Thyroid gland (tissue), 4 donors: ENCODE data around the gene KLHDC10. TPM values are rescaled to one million over a fixed set of nuclear protein-coding genes. Genes with fewer than 3 reads are reported as not detected.
A peak's percentile ranks its signal among the peaks of the same experiment; 100 is the strongest.
"Not testable (repeated sequence)": the region's sequence is repeated elsewhere in the genome, so short reads cannot be mapped to it uniquely, and the experiment has no call there.

Experiments
- DNase-seq, 2 donors: peaks; one replicate each; pipeline ENCODE4 v3.0.0-alpha.2; 2019
- H3K27ac ChIP-seq, 3 donors: fragments of 200-600 bp; sonication (generic); 1 replicate in 2 of 3; 2 replicates in 1 of 3; pipeline ENCODE4 v1.5.1; 2016 to 2019; ENCODE audit warnings: mild to moderate bottlenecking in 1 of 3, moderate library complexity in 1 of 3
- H3K27me3 ChIP-seq: fragments of 200-600 bp; sonication (generic); one replicate; pipeline ENCODE4 v1.5.1; 2019
- H3K36me3 ChIP-seq, 2 donors: fragments of 200-600 bp; sonication (generic); one replicate each; pipeline ENCODE4 v1.5.1; 2016 to 2019
- H3K4me1 ChIP-seq, 2 donors: fragments of 200-600 bp; sonication (generic); one replicate each; pipeline ENCODE4 v1.5.1; 2017 to 2019
- H3K4me3 ChIP-seq, 3 donors: fragments of 200-600 bp; sonication (generic); replicated peaks in 1 of 3; 1 replicate in 2 of 3; 2 replicates in 1 of 3; pipeline ENCODE4 v1.5.1; 2016; ENCODE audit warnings: mild to moderate bottlenecking in 1 of 3
- H3K9me3 ChIP-seq: fragments of 200-600 bp; sonication (generic); one replicate; pipeline ENCODE4 v1.5.1; 2017
- POLR2A ChIP-seq, 2 donors: fragments of 450-650 bp; IDR thresholded peaks; one replicate each; pipeline ENCODE4 v1.6.1; 2017; ENCODE audit warnings: antibody characterized with exemption in 2 of 2, mild to moderate bottlenecking in 2 of 2, moderate library complexity in 1 of 2
- WGBS, 2 donors: methylation state at CpG; one replicate each; pipeline ENCODE4 v1.1.5; 2017; 5-methylcytosine and 5-hydroxymethylcytosine counted together
- intact Hi-C: fragments of 100-400 bp; cut with DNase I; formaldehyde crosslinking; loops from one replicate; pipeline ENCODE4 v1.15.1; 2023
- total RNA-seq, 4 donors: library from RNA; depleted of rRNA; stranded (reverse); fragments of >200 nt; gene quantifications; one replicate each; pipeline ENCODE4 v1.2.3, GENCODE V29; 2016
- TF ChIP-seq, protein P1 (sequence below), 6 experiments: fragments of 200-600 bp in 3 of 6; fragments of 450-650 bp in 3 of 6; sonication (generic) in 3 of 6; IDR thresholded peaks; one replicate each; pipeline ENCODE4 v1.5.1; 2016 to 2019; ENCODE audit warnings: antibody characterized with exemption in 6 of 6, mild to moderate bottlenecking in 2 of 6, inconsistent platforms in 1 of 6, moderate library complexity in 1 of 6

The KLHDC10 gene
- total RNA-seq, 4 donors from 2014 or later = 27.4 to 41.6 (median 30.8) TPM

DNA sequence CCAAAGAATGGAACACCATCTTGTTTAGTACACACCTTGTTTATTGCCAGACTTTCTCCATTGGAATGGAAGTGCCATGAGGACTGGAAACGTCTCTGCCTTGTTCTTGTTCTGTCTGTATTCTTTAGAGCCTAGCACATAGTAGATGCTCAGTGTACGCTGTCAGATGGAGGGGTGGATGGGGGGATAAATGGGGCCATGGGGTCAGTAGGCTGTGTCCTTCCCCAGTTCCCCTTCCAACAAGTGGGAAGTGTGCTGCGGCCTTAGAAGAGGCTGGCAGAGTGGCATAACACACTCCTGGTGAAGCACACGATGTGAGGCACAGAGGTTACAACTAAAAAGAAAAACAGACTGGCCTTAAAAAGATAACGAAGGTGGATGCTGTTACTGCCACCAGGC is 73.0 kb downstream of the KLHDC10 start:
- intact Hi-C loops = no loop called here

DNA sequence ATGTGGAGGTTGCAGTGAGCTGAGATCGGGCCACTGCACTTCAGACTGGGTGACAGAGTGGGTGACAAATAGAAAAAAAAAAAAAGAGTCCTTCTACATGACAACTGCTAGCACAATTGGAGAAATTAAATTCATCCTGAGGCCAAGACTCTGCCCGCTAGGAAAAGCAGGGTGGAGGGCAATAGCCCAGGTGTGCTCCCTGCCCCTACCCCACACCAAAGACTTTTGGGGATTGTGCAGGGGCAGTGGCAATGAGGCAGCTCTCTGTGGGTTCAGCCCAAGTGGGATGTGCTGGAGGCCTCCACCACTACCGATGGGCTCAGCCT is 73.6 kb downstream of the KLHDC10 start:
- peak overlapping the region; percentile 96 to 99 (median 96) for H3K27ac ChIP-seq
- WGBS, 2 donors = 77 to 86% methylated on average over 3 of the region's 3 CpGs

More for the DNA sequence above, 73.0 kb downstream of the KLHDC10 start:
- Histone ChIP-seq H3K27me3 (no peaks in the 10 kb centered on the region), H3K4me1 (peaks cover 71 to 76% of the 10 kb centered on the region in 2 donors), H3K27ac (peak overlapping the region; percentile 96 to 99 (median 96)), H3K9me3 (no peaks in the 10 kb centered on the region), H3K36me3 (no peaks in the 10 kb centered on the region), H3K4me3 (no peak overlapping the region)
- 85 to 86% methylated on average over 5 of the region's 5 CpGs for WGBS, 2 donors
- TF ChIP-seq, protein P1, sequence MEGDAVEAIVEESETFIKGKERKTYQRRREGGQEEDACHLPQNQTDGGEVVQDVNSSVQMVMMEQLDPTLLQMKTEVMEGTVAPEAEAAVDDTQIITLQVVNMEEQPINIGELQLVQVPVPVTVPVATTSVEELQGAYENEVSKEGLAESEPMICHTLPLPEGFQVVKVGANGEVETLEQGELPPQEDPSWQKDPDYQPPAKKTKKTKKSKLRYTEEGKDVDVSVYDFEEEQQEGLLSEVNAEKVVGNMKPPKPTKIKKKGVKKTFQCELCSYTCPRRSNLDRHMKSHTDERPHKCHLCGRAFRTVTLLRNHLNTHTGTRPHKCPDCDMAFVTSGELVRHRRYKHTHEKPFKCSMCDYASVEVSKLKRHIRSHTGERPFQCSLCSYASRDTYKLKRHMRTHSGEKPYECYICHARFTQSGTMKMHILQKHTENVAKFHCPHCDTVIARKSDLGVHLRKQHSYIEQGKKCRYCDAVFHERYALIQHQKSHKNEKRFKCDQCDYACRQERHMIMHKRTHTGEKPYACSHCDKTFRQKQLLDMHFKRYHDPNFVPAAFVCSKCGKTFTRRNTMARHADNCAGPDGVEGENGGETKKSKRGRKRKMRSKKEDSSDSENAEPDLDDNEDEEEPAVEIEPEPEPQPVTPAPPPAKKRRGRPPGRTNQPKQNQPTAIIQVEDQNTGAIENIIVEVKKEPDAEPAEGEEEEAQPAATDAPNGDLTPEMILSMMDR (IDR thresholded peaks at IDR 0.05) = no peak
- no peak for TF ChIP-seq POLR2A (IDR thresholded peaks at IDR 0.05)
- no peak for DNase-seq

DNA sequence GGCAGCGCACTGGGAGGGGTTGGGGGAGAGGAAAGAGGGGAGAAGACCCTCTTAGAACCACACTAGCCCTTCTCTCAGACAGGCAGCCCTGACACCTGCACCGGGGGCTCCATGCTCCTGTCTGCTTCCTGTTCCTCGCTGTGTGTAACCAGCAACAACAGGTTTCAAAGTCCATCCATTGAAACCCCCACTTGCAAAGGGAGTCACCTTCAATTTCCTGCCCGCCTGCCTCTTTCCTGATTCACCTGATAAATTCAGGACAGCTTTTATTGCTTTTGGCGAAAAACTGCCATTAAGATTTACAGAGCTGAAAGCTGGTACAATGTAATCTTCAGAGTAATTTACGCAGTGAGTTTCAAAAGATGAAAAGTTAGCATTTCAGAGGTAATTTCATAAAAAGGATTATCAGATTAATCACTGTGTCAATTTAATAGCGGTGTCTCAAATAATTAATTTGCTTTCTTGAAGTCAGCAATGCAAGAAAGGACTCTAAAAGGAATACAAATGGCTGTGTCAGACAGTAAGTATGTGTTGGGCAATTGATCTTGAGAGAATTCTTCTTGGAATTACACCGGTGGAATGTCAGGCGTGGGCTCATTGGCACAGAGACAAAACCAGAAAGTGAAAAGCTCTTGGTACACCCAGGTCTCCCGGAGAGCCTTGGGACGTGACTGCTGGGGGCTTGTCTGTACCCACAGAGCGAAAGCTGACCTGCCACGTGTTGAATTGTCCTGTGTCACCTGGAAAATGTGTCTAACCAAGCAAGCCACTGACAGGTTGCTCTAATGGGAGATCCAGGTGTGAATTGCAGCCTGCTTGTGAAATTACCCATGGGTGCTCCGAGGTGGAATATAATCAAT is 74.2 kb downstream of the KLHDC10 start:
- peak; percentile 89 to 91 for DNase-seq
- Histone ChIP-seq H3K4me1 (peaks cover 72 to 76% of the 10 kb centered on the region in 2 donors), H3K9me3 (no peaks in the 10 kb centered on the region), H3K27ac (peak overlapping the region; percentile 96 to 99 (median 96)), H3K27me3 (no peaks in the 10 kb centered on the region), H3K4me3 (no peak overlapping the region), H3K36me3 (no peaks in the 10 kb centered on the region)
- no peak for TF ChIP-seq POLR2A (IDR thresholded peaks at IDR 0.05)
- TF ChIP-seq, protein P1 (IDR thresholded peaks at IDR 0.05) = no peak
- intact Hi-C loops = no loop called here
- 53 to 56% methylated on average over 14 of the region's 14 CpGs for WGBS, 2 donors

More for the DNA sequence above, 73.6 kb downstream of the KLHDC10 start:
- Histone ChIP-seq H3K27me3 (no peaks in the 10 kb centered on the region), H3K4me1 (peaks cover 72 to 76% of the 10 kb centered on the region in 2 donors), H3K9me3 (no peaks in the 10 kb centered on the region), H3K36me3 (no peaks in the 10 kb centered on the region), H3K4me3 (no peak overlapping the region)
- no peak for TF ChIP-seq POLR2A (IDR thresholded peaks at IDR 0.05)
- TF ChIP-seq, protein P1 (IDR thresholded peaks at IDR 0.05) = no peak
- DNase-seq = no peak
- intact Hi-C loops = no loop called here

DNA sequence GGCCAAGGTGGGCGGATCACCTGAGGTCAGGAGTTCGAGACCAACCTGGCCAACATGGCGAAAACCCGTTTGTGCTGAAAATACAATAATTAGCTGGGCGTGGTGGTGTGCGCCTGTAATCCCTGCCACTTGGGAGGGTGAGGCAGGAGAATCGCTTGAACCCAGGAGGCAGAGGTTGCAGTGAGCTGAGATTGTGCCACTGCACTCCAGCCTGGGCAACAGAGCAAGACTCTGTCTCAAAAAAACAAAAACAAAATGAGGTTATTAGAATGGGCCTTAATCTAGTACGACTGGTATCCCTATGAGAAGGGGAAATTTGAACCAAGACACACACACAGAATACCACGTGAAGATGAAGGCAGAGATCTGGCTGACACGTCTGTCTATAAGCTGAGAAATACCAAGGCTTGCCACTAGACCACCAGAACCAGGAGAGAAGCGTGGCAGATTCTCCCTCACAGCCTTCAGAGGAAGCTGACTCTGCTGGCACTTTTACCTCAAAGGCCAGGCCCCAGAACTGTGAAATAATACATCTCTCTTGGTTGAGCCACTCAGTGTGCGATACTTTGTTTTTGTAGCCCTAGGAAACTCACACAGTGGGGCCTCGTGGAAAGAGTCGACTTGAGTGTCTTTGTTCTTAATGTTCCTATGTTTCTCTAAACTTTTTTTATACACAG is 75.2 kb downstream of the KLHDC10 start:
- Histone ChIP-seq H3K27me3 (no peaks in the 10 kb centered on the region), H3K9me3 (no peaks in the 10 kb centered on the region), H3K4me3 (no peak overlapping the region), H3K27ac (peak overlapping the region; percentile 96 to 99 (median 96)), H3K4me1 (peaks cover 67 to 68% of the 10 kb centered on the region in 2 donors), H3K36me3 (no peaks in the 10 kb centered on the region)
- intact Hi-C loops = no loop called here
- DNase-seq = no peak
- no peak for TF ChIP-seq POLR2A (IDR thresholded peaks at IDR 0.05)
- TF ChIP-seq, protein P1 (IDR thresholded peaks at IDR 0.05) = no peak
- WGBS, 2 donors = 83 to 85% methylated on average over 14 of the region's 14 CpGs

DNA sequence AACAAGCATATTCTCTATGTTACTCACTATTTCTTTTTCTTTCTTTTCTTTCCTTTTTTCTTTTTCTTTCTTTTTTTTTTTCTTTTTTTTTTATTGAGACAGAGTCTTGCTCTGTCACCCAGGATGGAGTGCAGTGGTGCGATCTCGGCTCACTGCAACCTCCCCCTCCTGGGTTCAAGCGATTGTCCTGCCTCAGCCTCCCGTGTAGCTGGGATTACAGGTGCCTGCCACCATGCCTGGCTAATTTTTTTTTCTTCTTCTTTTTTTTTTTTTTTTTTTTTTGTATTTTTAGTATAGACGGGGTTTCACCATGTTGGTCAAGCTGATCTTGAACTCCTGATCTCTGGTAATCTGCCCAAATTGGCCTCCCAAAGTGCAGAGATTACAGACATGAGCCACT is 75.8 kb downstream of the KLHDC10 start:
- H3K4me3 ChIP-seq, intact Hi-C loops, DNase-seq, H3K27me3 ChIP-seq, H3K9me3 ChIP-seq, H3K36me3 ChIP-seq: not testable (repeated sequence)
- peaks cover 61 to 62% of the 10 kb centered on the region in 2 donors for H3K4me1 ChIP-seq
- H3K27ac ChIP-seq = peak overlapping the region in 1 of 3 donors; percentile 99
- WGBS, 2 donors = 89 to 93% methylated on average over 5 of the region's 5 CpGs
